ENCODE measurements around the gene STARD13.
A peak's percentile ranks its signal among the peaks of the same experiment; 100 is the strongest.

Gene STARD13

DNA sequence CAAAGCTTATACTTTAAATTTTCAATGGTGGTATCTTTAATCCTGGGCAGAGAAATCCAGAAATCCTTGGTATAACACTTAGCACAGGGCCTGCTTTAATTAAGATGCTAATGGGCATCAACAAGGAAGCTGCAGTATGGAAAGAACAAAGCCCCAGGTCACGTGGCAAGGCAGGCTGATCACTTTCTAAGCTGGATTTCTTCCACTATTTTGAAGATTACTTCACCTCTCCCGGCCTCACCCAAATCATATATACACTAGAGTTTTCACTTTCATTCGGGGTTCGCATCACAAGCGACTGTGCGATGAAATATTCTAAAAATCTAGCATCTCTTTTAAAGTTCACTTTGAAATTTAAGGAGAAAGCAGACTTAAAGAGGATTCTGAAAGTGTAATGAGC is 71.8 kb downstream of the STARD13 start:
- no peak for DNase-seq

DNA sequence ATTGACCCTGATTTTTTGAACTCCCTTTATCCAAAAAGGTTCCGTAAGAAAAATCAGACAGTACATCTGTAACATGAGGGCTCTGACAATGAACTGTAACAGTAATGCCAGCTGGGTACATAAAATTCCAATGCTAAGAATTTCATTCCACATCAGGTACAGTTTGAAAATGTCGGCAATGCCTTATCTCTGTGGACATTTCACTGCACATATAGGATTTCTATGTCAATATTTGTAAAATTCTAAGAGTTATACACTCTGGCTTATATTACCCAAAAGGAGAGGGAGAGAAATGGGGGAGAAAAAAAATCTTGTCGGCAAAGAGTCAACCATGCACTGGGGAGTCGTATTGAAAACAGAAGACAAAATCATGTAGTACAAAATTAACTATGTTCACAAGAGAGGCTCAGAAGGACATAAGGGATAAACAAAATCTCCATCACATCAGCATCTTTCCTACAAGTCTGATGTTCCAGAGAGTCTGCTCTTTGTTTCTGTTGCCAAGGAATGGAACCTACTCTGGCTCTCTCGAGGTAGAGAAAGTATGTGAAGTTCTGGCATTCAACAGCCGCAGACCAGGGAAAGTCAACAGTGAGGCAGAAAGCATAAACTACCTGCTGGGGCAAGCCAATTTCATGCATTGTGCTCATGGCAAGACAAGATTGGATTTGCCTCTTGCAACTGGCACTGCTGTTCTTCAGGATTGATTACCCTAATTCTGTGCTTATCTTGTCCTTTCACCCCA is 72.4 kb downstream of the STARD13 start:
- DNase-seq: no peak

DNA sequence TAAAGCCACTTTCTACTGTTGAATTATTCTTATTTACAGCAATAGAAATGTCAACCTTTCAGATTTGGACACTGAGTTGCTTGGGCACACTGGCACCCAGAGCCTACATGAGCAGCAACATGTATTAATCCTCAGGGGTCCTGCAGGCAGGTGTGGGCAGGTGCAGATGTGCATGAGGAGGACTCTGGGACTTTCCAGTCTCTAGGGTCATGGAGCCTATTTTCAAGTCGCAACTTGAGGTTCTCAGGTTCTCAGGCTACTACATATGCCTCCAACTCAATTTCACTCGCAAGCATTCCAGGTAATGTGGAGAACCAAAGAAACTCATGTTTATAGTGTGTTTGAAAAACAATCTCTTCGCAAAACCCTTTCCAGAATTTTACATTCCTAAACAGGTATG is 73.2 kb downstream of the STARD13 start:
- DNase-seq: no peak

DNA sequence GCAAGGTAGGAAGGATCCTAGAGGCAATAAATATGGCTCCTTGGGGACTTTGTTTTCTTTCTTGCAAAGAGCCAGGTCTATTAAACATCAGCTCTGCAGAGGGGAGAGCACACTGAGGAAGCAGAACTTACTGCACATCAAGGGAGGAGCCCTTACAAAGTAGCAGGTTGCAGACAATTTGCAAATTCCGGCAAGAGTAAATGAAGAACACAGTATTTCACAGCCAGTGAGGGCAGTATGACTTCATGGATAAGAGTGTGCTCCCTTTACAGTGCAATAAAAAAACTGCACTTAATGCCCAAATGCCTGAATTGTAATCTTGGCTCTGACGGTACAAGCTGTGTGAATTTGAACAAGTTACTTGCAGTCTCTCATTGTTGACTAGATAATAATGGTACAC is 75.5 kb downstream of the STARD13 start:
- DNase-seq: no peak

DNA sequence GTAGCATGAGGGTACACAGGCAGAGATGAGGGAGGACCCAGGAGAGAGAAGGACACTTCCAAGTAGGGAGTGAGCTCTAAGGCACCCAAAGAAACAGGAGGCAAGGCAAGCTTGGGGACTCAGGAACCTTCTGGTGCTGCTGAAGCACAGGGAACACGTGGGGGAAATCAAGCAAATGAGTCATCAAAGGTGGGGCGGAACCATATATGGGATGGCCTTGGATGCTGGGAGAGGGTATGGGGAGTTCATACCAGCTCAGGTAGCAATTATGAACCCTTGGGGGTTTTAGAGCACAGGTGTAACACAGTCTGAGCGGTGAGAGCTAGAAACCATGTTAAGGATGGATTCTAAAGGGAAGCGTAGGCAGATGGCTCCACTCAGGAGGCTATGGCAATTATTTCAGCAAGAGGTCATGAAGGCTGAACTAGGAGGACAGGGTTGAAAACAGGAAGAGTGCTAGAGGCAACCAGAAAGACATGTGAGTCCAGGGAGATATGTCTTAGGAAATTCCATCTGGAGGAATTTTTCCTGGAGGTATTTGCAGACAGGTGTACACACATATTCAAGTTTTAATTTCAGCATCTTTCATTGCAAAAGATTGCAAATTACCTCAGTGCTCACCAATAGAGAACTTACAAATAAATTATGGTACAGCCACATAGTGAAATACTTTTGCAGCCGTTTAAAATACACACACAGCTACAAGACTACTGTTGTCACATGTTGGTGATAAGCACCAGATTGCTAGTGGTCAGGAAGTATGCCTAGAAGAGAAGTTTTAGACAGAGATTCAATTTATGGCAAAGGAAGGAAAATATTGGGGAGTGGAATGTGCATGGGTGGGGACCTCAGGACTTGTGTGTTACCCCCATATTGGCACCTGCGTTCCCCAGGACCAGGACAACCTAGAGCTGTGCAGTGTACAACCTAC is 77.0 kb downstream of the STARD13 start:
- no peak for DNase-seq

DNA sequence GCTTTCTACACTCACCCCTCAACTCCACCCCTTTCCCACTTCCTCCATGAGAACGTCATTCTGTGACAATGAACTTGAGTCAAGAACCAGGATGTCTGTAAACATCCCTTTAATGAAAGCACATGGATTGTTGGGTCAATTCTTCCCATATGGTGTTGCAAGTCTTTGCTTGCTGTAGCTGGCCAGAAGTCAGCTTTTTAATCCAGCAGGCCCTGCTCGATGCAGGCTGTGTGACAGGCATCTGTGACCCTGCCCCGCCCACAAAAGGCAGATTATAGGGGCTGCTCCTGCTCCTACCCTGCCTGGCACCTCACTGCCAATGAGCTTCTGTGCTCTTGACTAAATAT is 78.0 kb downstream of the STARD13 start:
- DNase-seq: no peak

DNA sequence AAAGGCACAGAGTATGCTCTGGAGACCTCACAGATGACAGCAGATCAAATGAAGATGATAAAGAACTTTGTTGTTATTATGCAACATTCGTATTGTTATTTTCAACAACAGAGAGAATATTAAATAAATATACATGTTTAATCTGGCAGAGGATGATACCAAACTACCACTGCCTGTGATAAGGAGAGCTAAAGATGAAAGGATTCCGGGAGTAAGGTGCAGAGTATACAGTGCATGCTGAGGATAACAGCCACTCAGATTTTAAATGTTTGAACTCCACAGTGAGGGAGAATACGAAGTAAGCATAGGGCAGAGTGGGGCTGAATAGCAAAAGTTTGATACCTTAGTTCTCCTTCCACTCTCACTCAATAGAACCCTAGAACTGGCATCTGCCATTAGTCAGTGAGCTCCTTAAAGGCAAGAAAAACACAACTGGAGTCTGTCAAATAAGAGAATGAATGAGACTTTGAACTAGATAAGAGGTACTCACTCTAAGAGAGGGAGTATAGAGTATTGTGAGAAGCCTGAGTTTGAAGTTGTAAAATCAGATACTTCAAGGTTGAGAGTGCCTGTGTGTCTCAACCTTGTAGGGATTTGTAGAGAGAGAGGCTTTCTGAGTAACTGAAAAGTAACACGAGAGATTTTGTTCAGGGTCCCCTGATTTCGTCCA is 78.5 kb downstream of the STARD13 start:
- DNase-seq: no peak

DNA sequence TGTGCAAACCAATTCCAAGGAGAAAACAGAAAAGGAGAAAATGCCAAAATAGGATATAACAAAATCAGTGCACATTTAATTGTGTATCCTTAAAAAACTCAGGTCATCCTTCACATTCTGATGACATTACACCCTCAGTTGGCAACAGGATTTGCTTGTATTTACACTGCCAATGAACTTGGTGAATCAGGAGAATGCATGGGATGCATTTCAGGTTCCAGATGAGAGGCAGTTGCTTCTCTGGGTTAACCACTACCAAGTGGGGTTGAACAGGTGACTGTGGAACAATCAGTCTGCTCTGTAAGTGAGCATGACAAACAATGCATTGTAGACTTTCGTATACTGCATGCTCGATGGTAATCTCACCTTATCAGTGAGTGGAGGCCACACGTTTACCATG is 79.1 kb downstream of the STARD13 start:
- DNase-seq: no peak

DNA sequence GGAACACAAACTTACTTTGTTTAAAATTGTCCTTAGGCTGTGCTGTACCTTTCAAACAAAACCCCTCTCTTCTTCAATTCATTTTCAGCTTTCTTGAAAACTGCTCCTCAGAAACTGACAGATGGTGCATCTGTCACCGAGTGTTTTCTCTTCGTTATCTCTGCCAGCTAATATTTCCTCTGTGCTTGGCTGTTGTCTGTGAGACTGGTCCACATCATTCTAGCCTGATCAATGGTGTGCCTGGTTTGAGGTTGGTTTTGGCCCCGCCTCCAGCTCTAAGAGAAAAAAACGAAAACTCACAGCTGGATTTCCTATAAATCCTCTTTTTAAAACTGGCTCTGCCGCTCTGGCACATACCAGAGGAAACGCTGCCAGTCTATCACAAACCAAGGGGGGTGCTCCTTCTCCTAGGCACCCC is 79.7 kb downstream of the STARD13 start:
- DNase-seq: peak; percentile 50

DNA sequence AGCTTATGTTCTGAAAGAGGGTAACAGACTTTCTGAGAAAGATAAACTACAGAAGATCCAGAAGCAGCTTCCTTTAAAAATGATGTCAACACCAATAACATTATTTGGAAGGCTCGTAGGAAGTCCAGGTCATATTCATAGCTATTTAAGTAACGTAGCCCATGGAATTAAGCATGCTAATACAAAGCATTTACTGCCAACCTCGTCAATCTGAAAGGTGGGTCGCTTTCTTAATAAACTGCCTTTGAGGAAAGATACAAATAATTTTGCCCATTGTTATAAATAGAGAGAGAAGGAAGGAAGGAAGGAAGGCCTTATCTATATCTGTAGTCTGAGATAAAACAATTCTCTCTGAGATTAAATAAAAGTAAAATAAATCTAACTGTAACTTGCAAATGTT is 80.3 kb downstream of the STARD13 start:
- no peak for DNase-seq

DNA sequence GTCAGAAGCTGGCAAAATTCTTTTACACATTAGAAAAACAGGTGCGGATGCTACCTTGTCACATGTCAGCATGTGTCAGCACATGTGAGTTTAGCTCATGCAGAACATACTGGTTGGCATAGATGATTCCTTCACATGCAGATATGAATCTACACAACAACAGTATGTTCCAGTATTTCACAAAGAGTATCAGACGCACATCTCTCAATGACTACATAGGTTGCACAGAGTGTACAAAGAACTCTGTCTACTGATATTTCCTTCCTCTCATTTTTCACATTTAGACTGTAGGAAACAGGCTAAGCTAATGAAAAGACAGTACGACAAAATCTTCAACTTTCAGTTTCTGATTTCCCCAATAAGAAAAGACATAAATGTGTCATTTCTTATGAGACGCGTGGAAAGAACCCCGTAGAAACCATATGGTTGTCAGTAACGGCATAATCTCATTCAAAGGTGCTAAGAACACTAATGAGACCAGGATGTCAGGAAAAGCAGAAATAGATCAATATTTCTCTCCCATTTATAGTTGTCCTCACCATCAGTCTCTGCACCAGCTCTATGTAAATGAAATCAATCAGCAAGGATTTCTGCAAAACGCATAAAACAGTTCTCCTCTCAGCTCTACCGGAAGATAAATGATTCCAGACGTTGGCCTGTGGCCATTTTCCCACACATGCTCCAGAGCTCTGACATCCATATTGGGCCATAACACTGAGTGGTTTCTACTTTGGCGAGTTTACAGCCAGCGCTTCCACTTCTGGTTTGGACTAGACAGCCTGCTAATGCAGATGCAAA is 81.2 kb downstream of the STARD13 start:
- no peak for DNase-seq

DNA sequence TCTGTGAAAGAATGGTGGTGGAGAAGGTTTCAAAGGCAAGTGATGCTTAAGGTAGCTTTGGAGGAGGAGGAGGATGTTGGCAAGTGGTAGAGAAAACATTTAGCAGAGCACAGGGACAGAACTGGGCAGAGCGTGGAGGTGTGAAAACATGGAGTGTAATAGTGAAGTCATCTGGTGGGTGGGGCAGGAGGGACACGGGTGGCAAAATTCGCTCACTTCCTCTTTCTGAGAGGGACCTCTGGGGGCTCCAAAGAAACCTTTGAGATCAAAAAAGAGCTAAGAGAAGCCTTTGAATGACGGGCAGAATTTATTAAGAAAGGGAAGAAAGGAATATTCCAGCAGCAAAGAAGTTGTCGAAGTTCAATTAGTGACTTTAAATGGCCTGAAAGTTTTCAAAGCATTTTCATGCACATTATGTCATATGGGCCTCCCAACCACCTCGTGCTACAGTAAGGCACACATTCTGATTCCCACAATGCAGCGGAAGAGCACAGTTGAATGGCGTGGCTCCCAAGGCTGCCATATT is 82.8 kb downstream of the STARD13 start:
- no peak for DNase-seq

DNA sequence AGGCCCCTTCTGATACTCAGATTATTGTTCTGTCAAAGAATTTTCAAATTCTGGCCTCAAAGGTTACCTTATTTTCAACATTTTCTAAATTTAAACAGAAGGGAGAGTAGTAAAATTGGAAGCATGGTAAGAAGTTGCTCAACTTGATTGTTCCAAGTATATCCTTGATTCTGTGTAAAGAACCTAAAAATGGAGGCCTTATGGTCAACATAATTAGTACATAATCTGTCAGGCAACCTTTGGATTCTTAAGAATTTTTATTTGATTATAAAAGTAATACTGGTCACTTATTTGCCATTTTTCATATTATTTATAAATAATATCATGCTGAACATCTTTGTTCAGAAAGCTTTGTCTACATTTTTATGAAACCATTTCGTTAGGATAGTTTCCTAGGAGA is 83.9 kb downstream of the STARD13 start:
- no peak for DNase-seq

DNA sequence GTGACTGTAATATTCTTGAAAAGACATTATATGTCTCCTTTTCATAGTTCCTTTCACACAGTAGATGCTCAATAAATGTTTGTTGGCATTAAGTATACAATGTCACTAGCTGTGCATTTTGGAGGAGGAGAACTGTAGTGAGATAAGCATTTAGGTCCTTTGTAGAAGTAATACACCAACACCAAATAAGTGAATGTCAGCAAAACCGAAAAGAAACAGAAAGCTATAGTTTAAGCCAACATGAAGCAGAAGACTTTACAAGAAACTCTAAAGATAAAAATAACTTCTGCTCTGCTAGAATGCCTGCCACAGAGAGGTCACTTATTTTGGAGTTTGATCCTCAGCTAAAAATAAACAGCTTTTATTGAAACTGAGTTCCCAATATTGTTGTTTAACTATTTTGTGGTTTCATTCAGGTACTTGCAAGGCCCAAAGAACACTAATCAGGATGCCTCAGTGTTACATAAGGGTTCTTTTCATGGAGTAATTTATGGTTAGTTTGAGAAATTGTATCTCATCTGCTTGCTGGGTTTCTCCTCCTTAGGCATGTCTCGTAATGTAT is 86.2 kb downstream of the STARD13 start:
- no peak for DNase-seq

DNA sequence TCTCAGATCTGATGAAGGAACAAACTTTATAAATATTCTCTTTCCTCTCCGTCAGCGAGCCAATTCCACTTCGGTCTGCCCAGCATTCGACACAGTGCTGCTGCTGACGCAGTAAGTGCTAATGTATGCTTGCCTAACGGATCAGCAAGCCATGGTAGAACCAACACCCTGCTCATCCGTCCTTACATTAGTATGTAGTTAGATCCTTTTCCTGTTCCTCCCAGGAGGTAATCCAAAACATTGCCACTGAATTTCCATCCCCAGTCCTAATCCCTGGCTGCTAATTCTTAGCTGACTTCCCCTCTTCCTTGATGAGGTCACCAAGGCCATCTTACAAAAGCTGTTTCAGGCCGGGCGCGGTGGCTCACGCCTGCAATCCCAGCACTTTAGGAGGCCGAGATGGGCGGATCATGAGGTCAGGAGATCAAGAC is 88.0 kb downstream of the STARD13 start:
- no peak for DNase-seq

DNA sequence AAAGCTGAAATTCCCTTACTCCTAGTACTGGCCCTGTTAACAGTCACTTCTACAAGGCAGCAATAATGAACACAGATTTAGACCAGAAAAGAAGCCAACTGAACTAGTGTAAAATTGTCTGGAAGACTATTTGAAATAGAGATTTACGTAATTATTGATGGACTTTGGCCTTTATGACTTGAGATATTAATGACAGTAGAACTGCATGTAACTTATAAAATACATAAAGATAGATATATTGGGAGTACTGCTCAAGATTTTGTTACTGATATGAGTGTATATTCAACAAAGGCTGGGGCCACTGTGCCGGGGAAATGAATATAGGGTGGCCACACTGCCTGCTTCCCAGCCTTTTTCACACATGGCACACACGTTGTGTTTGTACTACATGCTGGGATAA is 88.8 kb downstream of the STARD13 start:
- no peak for DNase-seq

DNA sequence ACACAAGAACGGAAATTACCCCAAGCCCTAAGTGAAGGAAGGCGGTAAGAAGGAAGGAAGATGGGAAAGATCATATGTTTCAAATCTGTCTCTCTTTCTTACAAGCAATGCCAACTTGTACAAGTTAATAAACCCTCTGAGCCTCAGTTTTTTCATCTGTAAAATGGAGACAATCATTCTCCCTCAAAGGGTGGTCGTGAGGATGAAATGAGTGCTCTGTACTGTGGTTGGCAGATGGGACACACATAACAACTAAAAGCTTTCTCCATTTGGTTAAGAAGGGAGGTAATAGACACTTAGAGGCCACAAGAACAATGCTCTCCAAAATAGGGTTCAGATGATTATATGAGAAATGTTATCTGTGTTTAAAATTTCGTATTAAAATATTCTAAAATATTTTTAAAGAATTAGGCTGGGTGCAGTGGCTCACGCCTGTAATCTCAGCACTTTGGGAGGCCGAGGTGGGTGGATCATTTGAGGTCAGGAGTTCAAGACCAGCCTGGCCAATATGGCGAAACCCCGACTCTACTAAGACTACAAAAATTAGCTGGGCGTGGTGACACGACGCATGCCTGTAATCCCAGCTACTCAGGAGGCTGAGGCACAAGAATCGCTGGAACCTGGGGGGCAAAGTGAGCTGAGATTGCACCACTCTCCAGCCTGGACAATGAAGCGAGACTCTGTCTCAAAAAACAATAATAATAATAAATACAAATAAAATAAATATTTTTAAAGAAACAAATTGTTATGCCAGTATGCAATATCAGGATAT is 89.7 kb downstream of the STARD13 start:
- DNase-seq: no peak

DNA sequence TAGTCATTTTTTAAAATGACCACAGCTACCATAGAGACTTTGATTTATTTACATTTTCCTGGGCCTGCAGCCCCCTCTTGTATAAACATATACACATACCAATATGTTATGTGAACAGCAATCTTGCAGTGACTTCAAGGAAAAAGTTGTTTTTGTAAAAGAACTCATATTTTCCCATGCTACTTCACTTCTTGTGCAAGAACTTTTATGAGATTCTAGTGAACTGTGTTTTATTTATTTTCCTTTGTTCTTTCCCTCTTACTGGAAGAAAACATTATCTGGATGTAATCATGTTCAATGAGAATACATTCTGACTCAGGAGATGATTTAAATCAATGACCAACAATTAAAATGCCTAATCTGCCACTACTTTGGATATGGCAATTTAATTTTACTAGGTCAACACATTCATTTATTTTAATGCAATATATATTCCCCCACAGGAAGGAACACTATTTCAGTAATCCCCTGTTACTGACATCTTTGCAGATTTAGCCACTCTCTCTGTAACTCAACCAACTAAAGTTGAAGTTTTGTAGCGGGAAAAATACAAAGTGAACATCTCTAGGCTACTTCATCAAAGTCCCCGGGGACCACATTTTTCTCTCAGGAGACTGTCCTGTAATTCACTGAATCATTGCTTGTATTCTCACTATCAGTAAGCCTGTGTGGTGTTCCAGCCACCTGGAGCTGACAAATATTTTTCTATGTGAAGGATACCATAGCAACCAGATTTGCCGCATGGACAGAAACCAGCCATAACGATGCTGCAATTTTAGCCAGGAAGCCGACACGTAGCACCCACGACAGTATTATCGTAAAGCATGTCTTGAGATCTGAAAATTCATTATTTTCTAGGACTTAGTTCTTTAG is 90.5 kb downstream of the STARD13 start:
- DNase-seq: no peak

DNA sequence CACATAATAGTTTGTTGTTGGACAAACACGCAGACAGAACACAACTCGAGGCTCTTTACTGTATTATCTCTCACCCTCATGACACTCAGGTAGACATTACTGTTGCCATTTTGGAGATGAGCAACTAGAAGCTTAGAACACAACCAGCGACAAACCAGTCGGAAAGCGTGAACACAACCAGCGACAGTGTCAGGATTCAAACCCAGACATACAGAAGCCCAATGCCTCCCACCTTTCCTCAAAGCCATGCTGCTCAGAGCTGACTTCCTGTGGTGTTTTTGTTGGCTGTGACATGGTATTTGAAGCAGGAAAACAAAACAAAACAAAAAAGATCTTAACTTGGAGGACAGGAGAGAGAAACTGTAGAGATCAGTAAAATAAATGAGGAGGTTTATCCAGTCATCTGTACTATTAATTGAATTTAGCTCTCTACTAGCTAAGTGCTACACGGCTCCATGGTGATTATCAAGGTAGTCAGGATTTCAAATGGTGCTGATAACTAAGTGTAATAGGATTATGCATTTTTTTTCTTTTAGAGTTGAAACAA is 92.1 kb downstream of the STARD13 start:
- DNase-seq: no peak
